Stimulated activated CD8-positive, alpha-beta memory T cell treated with anti-CD3 and anti-CD28 coated beads, Interleukin-12 subunit alpha, Interleukin-12 subunit beta, amount 100 ng/mL, for 24 hours (primary cell): ENCODE results near the gene APPL2.
"Not testable (repeated sequence)": the region's sequence is repeated elsewhere in the genome, so short reads cannot be mapped to it uniquely, and the experiment has no call there.

Source experiments
- DNase-seq: peaks from one replicate; pipeline ENCODE4 v3.0.0-alpha.2; 2020; ENCODE audit errors: extremely low read depth

Gene APPL2

DNA sequence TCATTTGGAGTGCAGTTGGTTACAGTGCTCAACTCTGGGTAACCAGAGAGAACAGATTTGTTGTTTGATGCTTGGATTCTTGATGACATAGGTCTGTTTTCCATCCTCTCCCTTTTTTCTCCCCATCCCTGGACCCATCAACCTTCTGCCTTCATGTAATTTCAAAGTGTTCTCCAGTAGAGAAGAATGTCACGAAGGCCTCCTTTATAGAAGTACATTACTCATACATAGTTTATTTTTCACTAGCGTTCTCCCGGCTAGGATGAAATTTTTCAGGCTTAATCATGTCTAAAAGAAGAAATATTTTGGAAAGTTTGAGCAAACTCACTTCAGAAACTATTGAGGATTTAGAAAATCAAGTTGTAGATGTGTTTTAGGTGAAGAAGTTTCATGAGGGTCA lies 20.9 kb upstream of the APPL2 start:
- DNase-seq, result no peak

DNA sequence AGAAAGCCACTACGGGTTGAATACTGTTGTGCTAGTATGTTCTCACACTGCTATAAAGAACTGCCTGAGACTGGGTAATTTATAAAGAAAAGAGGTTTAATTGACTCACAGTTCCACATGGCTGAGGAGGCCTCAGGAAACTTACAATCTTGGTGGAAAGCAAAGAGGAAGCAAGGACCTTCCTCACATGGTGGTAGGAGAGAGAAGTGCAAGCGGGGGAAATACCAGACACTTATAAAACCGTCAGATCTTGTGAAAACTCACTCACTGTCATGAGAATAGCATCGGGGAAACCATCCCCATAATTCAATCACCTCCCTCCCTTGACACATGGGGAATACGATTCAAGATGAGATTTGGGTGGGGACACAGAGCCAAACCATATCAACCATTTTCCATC lies 20.5 kb upstream of the APPL2 start:
- not testable (repeated sequence) for DNase-seq

DNA sequence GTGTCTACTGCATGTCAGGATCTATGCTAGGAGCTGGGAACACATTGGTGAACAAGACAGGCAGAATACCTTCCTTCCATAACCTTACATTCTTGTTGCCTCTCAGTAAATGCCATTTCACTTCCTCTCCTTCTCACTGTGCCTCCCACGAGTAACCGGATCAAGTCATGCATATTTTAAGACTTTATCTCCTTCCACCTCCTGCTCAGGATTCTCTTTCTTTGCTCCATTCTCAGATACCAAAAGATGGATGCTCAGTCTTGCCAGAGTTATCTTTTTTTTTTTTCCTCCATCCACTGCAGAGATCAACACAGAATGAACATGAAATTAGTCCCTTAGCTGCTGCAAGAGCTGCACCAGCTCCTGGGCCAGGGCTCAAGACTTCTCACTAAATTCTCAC lies 20.0 kb upstream of the APPL2 start:
- no peak for DNase-seq

DNA sequence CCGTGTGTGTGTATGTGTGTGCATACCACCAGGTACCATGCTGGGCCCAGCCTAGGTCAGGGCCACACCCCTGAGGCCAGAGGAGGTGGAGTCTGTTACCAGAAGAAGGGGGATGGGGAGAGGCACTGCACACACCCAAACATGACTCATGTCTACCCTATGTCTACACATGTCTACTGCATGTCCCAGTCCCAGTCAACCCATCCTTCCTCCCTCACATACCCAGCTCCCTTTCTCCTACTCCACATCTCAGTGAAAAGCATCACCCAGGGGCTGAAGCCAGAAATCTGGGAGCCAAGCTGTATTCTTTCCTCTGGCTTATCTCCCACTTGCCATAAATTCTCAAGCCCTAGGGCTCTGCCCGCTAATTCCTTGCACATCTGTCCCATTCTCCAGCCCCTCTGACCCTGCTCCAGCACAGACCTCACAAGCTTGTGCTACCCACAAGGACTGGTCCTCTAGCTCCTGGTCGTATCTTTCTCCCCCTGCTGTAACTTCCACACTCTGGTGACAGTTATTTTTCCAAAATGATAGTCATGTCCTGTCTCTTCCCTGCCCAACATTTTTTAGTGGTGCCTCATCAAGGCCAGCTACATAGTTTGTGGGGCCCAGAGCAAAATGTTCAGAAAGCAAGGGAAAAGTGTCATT lies 18.0 kb upstream of the APPL2 start:
- DNase-seq, result no peak

DNA sequence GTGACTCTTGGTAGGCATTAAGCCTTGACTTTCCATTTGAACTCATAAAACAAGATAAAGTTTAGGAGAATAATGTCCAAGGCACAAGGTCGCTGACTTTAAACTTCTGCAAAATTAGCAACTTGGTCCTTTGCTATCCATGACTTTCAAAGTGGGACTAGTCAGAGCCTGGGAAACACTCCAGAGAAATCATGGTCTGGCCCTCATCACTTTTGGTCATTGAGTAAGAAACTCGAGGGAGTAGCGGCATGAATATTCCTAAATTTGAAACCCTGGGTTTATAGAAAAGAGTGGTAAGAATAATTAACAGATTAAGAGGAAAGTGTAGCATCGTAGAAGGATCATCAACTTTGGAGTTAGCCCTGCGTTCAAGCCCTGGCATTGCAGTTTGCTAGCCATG lies 16.9 kb upstream of the APPL2 start:
- no peak for DNase-seq

DNA sequence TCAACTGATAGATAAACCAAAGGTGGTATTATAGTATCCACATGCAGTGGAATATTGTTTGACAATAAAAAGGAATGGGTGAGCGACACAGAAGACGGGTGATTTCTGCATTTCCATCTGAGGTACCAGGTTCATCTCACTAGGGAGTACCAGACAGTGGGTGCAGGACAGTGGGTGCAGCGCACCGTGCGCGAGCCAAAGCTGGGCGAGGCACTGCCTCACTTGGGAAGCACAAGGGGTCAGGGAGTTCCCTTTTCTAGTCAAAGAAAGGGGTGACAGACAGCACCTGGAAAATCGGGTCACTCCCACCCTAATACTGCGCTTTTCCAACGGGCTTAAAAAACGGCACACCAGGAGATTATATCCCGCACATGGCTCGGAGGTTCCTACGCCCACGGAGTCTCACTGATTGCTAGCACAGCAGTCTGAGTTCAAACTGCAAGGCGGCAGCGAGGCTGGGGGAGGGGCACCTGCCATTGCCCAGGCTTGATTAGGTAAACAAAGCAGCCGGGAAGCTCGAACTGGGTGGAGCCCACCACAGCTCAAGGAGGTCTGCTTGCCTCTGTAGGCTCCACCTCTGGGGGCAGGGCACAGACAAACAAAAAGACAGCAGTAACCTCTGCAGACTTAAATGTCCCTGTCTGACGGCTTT lies 9.9 kb upstream of the APPL2 start:
- not testable (repeated sequence) for DNase-seq

DNA sequence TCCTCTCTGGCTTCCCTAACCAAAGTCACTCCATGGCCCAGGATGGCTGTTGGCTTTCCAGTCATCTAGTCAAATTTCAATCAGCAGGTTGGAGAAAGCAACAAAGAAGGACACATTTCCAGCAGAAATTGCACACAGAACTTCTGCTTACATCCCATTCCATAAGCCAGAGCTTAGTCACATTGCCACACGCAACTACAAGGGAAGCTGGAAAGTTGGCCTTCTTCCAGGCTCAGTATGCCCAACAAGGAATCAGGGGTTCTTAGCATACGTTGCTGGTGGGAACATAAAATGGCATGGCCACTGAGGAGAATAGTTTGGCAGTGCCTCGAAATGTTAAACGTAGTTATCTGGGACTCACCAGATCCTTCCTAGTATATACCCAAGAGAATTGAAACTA lies 9.3 kb upstream of the APPL2 start:
- no peak for DNase-seq

DNA sequence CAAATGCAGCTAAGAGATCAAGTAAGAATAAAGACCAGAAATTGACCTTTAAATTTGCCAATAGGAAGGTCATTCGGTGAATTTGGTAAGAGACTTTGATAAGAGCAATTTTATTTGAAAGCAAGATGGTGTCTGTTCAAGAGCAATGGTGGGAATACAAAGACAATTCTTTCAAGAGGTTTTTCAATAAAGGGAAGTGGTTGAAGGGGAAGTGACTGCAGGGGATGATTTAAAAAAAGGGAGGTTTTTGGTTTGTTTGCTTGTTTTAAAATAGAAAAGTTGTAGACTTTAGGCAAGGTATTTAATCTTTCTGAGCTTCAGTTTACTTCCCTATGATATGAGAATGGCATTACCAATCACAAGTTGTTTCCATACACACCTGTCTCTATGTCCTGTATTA lies 4.3 kb upstream of the APPL2 start:
- DNase-seq, result no peak

DNA sequence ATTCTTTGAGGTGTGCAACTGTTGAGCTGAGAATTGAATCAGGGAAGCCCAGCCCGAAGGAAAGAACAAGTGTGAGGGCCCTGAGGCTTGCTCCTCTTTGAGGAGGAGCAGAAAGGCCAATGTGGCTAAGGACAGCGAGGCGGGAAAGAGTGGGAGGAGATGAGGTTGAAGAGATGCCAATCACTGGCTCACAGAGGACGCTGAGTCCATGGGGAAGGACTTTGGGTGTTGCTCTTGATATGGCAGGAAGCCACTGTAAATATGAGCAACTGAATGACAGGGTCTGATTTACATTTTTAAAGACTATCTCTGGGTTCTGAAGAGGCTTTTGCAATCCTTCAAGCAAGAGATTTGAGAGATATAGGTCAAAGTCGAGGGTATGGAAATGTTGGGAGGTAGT lies 3.3 kb upstream of the APPL2 start:
- DNase-seq, result no peak

DNA sequence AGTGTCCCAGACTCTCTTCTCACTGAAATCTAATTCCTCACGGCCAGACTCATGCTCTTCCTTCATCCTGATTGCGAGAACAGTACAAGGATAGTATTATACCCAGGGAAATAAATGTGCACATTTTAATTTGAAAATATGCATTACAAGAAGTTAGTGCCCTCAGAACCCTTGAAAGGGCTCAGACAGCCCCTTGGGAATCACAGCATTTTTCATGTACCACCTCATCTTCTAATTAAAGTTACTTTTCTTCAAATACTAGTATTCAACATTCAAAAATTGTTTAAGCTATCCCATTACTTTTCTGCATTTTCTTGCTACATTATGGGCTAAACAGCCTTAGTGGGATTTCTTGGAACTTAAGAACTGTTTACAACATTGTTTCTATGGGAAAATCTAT lies 1.7 kb upstream of the APPL2 start:
- no peak for DNase-seq

DNA sequence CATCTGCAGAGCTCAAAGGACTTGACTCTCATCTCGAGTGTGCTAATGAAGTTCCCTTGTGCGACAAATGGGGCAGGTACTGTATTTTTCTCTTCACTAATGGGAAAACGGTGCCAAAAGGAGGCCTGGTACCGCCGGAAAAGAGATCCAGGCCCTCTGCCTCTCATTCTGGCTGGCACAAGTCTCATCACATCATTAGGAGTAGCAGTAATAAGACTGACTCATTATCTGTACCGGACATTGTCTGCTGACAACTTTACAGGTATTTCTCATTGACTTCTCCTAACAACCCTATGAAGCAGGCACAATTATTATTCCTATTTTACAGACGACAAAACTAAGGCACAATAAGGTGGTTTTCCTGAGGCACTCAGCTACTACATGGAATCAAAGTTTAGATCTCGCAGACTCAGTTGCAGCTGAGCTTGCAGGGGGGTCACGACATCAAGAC lies 668 bp downstream of the APPL2 start:
- no peak for DNase-seq

DNA sequence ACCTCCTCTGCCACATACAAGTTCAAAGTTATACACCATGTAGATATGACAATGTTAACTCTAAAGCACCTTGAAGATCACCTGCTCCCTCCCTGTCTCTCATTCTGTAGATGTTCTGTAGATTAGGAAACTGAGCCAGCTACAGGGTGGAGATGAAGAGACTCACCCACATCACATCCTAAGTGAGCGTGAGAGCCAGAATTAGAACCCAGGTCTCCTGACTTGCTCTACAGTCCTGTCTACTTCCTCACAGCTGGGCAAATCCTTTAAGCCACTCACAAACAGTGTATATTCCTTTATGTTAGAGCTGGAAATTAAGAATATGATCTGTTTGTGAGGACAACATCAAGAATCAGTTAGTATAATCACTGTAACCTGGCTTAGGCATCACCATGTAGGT lies 1.8 kb downstream of the APPL2 start:
- no peak for DNase-seq

DNA sequence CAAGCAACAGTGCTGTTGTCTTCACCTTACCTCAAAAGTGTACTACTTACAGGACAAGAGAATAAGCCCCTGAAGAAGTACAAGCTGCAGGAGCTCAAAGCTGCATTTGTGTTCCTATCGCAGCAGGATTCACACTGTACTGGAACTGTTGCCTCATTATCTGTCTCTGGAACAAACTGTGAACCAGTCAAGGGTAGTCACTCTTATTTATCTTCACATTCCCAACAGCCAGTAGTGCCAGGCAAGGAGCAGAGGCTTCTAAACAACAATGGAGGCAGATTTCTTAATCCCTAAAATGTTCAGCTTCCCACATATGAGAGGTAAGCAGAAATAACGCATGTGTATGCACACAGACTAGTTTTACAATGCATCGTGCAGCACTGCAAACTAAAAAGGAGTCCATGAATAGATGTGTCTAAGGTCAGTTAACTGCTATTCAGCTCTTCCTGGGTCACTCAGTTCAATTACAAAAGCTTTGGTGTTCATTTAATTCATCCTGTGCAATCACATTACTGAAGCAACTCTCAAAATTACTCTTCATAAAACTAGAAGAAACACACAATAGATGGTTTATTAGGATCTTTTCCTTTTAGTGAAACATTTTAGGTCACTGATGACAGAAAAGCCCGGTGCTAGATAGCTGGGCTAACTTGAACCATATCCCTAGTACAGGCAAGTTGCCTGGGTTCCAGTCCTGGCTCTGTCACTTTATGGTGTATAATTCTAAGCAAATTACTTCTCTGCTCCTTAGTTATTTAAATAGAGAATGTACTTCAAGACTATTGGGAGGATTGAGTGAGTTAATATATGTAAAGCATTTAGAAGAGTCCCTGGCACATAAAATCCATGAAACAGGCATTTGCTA lies 2.7 kb downstream of the APPL2 start:
- DNase-seq, result no peak

DNA sequence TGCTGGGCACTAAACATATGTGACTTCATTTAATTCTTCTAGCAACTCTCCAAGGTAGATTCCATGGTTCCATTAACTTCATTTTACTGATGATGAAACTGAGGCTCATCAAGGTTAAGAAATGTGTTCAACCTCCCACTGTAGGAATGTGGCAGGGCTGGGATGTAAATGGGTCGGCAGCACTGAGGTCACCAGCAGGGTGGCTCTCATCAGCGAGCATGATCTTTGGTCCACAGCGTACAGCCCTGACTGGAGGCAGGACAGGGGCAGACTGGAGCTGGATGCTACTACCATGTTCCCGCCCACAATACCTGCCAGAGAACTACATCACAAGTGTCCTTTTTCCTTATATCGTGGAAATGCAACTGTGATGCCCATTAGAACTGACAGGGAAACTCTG lies 4.6 kb downstream of the APPL2 start:
- DNase-seq, result no peak

DNA sequence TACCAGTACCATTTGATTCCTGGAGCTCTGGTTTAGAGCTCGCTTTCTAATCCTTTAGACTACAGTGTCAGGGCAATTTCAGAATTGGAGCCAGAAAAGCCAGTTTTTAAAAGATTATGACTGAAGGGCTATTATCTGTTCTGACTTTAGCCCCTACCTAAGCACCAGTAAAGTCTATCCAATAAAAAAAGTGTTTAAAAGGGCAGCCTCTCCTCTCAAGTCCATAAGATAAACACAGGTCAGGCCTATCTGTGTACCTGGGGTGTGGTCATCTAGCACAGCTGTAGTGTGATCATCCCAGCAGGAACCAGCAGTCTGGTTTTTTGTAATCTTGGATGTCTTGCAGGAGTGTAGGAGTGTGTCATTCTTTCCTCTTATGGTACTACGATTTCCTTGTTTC lies 6.6 kb downstream of the APPL2 start:
- DNase-seq, result no peak

DNA sequence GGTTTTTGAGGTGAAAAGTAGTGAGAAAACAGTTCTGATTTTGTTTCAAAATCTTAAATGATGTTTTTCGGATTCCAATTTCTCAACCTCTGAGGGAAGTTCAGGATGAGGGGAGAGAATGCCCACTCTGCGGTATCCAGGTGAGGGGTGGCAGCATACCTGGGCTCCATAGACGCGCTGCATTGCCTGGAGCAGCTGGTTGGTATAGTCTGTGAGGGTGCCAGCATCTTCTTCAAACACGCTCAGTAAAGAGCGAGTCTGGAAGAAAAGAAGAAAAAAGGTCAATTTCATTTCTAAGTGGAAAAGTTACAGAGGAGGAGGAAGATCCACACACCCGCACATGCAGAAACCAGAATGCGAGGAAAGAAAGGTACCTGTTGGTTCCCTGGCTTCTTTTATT lies 7.0 kb downstream of the APPL2 start:
- no peak for DNase-seq

DNA sequence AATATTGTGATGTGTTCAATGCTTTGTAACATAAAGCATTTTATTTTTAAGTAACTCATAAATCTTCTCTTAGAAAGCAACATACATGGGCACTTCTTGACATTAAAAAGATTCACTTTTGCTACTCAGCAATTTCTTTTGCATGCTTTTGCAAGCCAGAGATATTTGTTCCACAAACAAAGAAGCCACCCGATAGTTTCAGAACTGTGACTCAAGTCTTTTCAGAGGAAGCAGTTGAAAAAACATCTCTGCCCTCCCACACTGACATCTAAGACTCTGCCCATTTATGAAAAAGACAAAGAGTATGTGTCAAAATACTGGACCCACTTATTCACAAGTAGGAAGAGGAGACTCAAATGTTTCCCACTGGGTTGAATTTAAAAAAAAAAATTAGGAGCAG lies 7.5 kb downstream of the APPL2 start:
- DNase-seq, result no peak

DNA sequence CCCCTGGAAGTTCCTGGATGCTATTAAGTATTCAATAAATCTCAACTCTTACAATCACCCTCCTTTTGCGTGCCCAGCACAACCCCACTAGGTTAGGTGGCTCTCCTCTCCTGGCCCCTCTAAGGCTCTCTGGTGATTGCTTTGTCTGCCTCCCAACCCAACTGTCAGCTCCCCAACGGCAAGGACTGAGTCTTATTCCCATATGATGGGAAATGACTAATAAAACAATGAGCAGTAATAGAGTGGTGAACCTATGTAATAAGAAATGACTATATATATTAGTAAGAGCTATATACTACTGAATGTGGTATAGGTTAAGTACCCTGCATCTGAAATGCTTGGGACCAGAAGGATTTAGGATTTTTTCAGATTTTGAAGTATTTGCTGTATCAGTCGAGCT lies 8.1 kb downstream of the APPL2 start:
- DNase-seq, result no peak

DNA sequence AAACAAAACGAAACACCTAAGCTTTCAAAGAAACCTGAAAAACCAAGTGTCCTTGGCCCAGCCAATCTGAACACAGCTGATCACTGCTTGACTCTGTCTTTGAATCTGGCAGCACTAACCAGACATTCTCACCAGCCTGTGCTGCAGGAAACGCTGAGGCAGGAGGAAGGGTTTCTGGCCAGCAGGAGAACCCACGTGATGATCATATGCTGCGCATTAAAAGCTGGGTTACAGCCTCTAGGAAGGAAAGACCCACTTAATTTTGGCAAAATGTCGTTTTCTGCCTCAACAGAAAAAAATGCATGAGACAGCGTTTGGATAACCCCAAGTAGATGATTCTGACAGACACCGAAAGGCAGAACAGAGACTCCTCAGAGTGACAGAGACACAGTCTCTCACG lies 9.8 kb downstream of the APPL2 start:
- no peak for DNase-seq

DNA sequence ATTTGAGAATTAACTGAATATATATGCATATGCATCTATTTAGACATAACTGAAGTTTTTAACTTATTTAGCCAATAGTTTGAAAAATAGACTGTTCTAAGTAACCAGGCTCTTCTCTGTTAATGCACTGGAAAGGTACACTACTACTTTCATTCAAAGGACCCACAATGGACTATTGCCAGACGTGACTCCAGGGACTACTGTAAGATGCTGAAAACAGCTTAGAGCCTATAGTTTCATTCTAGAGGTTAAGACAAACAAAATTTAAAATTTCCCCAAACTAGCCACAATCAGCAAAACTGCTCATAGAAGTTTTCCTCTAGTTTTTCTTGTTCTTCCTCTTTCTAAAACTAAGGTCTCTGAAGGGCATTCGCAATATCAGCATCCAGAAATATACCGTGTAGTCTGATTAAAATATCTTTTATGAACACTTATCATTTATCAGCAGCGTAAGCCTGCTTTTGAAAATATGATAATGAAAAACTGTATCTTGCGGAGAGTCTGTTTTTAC lies 10.4 kb downstream of the APPL2 start:
- no peak for DNase-seq

DNA sequence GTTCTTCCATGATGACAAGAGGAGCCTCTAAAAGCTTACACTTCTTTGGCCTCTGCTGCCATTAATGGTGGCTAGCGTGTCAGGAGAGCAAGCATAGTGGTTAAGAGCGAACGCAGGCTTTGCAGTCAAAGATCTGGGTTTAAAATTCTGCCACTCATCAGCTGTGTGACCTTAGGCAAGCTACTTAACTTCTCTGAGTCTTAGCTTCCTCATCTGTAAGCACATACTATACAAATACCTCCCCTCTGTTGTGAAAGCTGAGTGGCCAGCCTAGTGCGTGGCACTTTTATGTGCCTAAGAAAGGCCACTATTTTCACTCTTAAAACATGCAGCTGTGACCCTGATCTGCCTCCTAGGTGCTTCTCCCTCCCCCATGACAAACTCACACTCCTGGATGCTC lies 11.6 kb downstream of the APPL2 start:
- no peak for DNase-seq

DNA sequence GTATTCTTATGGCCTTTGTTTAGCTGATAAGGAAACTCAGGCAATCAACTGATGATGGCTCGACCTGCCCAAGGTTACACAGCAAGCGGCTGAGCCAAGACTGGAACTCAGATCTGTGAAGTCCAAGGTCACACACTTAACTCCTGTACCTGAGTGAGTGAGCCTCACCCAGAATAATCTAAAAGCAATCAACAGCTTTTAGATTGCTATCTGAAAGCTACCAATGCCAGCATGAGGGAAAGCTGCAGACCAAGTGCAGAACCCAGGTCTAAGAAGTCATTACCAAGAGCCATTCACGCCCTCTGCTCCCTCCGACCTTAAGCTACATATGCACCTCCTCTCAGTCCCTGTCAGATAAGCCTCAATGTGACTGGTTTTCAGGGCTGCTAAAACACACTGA lies 12.1 kb downstream of the APPL2 start:
- DNase-seq, result no peak

DNA sequence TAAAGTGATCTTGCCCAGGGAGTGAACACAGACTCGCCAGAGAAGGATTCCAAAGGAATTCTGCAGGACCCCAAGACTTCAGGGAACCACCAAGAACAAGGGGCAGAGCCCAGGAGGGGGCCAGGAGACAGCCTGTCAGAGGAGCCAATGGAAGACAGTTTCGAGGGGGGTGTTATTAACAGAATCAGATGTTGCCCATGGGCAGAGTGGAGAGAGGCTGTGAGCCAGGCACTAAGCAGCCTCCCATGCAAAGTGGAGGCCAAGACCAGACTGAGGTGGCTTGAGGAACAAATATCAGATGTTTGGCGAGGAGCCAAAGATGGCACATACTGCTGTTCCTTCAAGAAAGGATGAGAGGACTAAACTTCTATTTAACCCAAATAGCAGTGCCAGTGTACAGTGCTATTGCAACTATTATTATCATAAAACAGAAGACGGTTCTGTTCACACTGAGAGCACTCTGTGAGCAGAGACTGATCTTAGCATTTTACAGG lies 12.6 kb downstream of the APPL2 start:
- no peak for DNase-seq
